Activated B cell treated with CpG ODN at 0.5 μM for 24 hours (primary cell): ENCODE measurements around the gene SEC23IP. TPM values are rescaled to one million over a fixed set of nuclear protein-coding genes. Genes with fewer than 3 reads are reported as not detected.
A peak's percentile ranks its signal among the peaks of the same experiment; 100 is the strongest.
"Not testable (repeated sequence)": the region's sequence is repeated elsewhere in the genome, so short reads cannot be mapped to it uniquely, and the experiment has no call there.

Experiments
- ATAC-seq: fragments of 200-7000 bp; cut with Tn5 transposase; one replicate; pipeline ENCODE4 v1.10.0; 2021; ENCODE audit warnings: low read depth, mild to moderate bottlenecking, moderate library complexity
- CTCF ChIA-PET: fragments of 350-600 bp; sonication (Branson Sonifier 250); formaldehyde crosslinking; loops from one replicate; lab custom pipeline; 2021; ENCODE audit warnings: antibody characterized with exemption; lab: Charles Lee
- POLR2A ChIA-PET: fragments of 350-600 bp; sonication (Branson Sonifier 250); formaldehyde crosslinking; loops from one replicate; lab custom pipeline; 2021; ENCODE audit warnings: antibody characterized with exemption; lab: Charles Lee
- DNase-seq: peaks from one replicate; pipeline ENCODE4 v3.0.0; 2022
- H3K27ac Mint-ChIP-seq: one replicate; pipeline ENCODE4 v1.8.0; 2020; ENCODE audit warnings: mixed read lengths
- H3K27me3 Mint-ChIP-seq: one replicate; pipeline ENCODE4 v1.8.0; 2021; ENCODE audit warnings: mixed read lengths
- H3K36me3 Mint-ChIP-seq: one replicate; pipeline ENCODE4 v1.8.0; 2021; ENCODE audit warnings: low read depth, mixed read lengths
- H3K4me1 Mint-ChIP-seq: one replicate; pipeline ENCODE4 v1.8.0; 2021; ENCODE audit warnings: mixed read lengths
- H3K4me3 Mint-ChIP-seq: one replicate; pipeline ENCODE4 v1.8.0; 2020; ENCODE audit warnings: mild to moderate bottlenecking, mixed read lengths
- H3K9me3 Mint-ChIP-seq: one replicate; pipeline ENCODE4 v1.8.0; 2020; ENCODE audit warnings: mixed read lengths
- intact Hi-C: fragments of 100-400 bp; cut with micrococcal nuclease; formaldehyde crosslinking; loops from one replicate; pipeline ENCODE4 v1.15.1; 2024
- total RNA-seq: library from RNA; stranded (reverse); gene quantifications from 2 replicates; pipeline ENCODE4 v1.2.3, GENCODE V29; 2022
- TF ChIP-seq, protein P1 (sequence below): fragments of 200-600 bp; IDR thresholded peaks from one replicate; pipeline ENCODE4 v1.8.0; 2022; ENCODE audit warnings: antibody characterized with exemption, mild to moderate bottlenecking

Gene SEC23IP
- total RNA-seq, 1 donor from 2014 or later = 79.9 TPM

DNA sequence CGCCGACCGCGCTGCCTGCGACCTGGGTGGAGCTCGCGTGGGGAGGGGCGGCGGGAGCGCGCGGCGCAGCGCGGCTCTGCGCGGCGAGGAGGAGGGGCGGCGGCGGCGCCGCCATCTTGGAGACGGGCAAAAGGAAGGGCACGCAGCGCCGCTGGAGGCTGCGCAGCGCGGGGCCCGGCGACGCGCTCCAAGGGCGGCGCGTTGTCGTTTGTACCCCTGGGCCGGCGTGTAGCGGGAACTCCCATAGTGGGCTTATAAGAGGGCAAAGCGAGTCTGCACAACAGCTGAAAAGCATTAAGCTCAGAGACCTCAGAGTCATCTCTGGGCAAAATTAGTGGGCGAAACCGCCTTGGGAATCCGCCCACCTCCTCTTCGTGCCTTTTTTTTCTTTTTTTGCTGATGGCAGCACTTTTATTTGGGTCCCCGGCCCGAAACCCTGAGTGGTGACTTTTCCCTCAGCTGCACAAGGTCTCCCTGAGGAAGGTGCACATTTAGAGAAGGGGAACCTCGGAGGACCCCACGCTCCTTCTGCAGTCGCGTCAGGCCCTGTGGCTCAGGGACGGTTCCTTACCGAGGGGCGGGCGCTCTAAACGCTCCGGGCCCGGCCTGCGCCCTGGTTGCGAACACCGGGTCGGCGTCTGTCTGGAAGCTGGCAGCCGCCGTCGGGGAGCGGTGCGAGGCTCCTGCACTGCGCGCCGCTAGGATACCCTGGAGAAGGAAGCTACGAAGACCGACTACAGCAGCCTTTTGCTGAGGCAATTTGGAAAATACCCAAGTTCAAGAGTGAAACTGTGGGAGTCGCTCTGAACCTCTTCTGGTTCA lies 19.5 kb upstream of the SEC23IP start:
- peak overlapping the region; percentile 85 for H3K27ac Mint-ChIP-seq
- peak overlapping the region; percentile 88 for H3K4me3 Mint-ChIP-seq
- ChIA-PET POLR2A (interaction anchor here (0.7 to 4.3 kb wide), 17 partner anchors 9 to 979 kb away, joined by 3 to 60 read pairs (median 5); partner anchors contain the start of genes BAG3, EIF3A, SEC23IP and TIAL1), CTCF (interaction anchor here (1.3 to 3.6 kb wide), 4 partner anchors 11 to 186 kb away, joined by 5 to 9 read pairs (median 6); partner anchors contain the start of gene SEC23IP)
- H3K9me3 Mint-ChIP-seq = no peaks in the 10 kb centered on the region
- no peaks in the 10 kb centered on the region for H3K27me3 Mint-ChIP-seq
- H3K4me1 Mint-ChIP-seq = peaks cover 40% of the 10 kb centered on the region
- intact Hi-C loops = loop anchor here (1.0 to 10.0 kb wide), 7 partner anchors 14 to 1118 kb away; partner anchors contain the start of genes BAG3, CACUL1, EIF3A and SEC23IP
- ATAC-seq (peak; percentile 92), DNase-seq (peak; percentile 89)
- TF ChIP-seq, protein P1, sequence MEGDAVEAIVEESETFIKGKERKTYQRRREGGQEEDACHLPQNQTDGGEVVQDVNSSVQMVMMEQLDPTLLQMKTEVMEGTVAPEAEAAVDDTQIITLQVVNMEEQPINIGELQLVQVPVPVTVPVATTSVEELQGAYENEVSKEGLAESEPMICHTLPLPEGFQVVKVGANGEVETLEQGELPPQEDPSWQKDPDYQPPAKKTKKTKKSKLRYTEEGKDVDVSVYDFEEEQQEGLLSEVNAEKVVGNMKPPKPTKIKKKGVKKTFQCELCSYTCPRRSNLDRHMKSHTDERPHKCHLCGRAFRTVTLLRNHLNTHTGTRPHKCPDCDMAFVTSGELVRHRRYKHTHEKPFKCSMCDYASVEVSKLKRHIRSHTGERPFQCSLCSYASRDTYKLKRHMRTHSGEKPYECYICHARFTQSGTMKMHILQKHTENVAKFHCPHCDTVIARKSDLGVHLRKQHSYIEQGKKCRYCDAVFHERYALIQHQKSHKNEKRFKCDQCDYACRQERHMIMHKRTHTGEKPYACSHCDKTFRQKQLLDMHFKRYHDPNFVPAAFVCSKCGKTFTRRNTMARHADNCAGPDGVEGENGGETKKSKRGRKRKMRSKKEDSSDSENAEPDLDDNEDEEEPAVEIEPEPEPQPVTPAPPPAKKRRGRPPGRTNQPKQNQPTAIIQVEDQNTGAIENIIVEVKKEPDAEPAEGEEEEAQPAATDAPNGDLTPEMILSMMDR = no peak
- H3K36me3 Mint-ChIP-seq = peaks cover 5% of the 10 kb centered on the region

DNA sequence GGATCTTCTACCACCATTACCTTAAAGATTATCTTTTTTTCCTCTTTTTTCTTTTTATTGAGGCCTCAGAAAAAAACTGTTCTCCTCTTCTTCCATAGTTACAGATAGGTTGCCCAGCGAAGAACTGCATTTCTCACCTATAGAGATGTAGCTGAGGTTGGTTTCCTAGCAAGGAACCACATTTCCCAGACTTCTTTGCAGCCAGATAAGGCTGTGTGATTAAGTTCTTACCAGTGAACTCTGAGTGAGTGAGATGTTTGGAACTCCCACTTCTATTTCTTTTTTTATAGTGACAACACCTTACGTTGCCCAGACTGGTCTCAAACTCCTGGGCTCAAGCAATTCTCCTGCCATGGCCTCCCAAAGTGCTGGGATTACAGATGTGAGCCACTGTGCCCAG lies 14.0 kb upstream of the SEC23IP start:
- intact Hi-C loops = loop anchor here (10.0 kb wide), 1 partner anchor 794 kb away; the partner anchor contains the start of gene EIF3A
- Mint-ChIP-seq H3K9me3 (no peaks in the 10 kb centered on the region), H3K36me3 (no peaks in the 10 kb centered on the region), H3K27me3 (no peaks in the 10 kb centered on the region), H3K4me1 (peaks cover 8% of the 10 kb centered on the region), H3K4me3 (no peak overlapping the region), H3K27ac (no peak overlapping the region)
- ATAC-seq (no peak), DNase-seq (no peak)
- CTCF ChIA-PET = no interaction called here
- POLR2A ChIA-PET = no interaction called here
- TF ChIP-seq, protein P1 = no peak

DNA sequence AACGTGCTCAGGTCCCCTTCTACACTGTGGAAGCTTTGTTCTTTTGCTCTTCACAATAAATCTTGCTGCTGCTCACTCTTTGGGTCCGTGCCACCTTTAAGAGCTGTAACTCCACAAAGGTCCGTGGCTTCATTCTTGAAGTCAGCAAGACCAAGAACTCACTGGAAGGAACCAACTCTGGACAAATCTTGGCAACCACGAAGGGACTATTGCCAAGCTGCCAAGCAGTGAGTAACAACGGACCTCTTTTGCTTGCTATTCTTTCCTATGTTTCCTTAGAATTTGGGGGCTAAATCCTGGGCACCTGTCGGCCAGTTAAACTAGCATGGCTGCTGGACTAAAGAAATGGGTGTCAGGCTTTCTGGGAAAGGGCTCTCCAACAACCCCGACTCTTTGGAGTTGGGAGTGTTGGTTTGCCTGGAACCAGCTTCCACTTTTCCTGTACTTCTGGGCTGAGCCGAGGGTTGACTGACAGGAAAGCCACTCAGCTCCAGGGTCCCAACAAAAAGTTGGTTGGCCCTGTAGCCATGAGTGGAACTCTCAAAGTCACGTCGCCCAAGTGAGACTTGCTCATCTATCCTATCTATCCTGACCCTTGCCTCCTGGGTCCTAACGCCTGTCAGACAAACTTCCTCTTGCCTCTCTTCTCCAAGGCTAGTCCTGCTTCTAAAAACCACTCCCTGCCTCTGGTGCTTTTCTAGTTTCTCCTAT lies 8.5 kb upstream of the SEC23IP start:
- H3K9me3 Mint-ChIP-seq, POLR2A ChIA-PET: not testable (repeated sequence)

DNA sequence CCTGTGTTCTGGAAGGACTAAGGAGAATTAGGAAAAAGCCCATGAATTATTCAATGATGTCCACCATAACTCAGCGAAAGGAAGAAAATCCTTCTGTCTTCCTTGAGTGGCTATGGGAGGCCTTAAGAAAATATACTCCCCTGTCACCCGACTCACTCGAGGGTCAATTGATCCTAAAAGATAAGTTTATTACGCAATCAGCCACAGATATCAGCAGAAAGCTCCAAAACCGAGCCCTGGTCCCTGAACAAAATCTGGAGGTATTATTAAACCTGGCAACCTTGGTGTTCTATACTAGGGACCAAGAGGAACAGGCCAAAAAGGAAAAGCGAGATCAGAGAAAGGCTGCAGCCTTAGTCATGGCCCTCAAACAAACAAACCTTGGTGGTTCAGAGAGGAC lies 6.5 kb upstream of the SEC23IP start:
- POLR2A ChIA-PET, H3K4me3 Mint-ChIP-seq, DNase-seq, H3K36me3 Mint-ChIP-seq, H3K9me3 Mint-ChIP-seq, CTCF ChIA-PET, ATAC-seq, H3K27ac Mint-ChIP-seq, H3K27me3 Mint-ChIP-seq, intact Hi-C loops, H3K4me1 Mint-ChIP-seq: not testable (repeated sequence)

More for the DNA sequence above, 8.5 kb upstream of the SEC23IP start:
- H3K36me3 Mint-ChIP-seq, CTCF ChIA-PET, DNase-seq, H3K27me3 Mint-ChIP-seq, intact Hi-C loops, ATAC-seq, H3K4me3 Mint-ChIP-seq, H3K4me1 Mint-ChIP-seq, H3K27ac Mint-ChIP-seq: not testable (repeated sequence)

DNA sequence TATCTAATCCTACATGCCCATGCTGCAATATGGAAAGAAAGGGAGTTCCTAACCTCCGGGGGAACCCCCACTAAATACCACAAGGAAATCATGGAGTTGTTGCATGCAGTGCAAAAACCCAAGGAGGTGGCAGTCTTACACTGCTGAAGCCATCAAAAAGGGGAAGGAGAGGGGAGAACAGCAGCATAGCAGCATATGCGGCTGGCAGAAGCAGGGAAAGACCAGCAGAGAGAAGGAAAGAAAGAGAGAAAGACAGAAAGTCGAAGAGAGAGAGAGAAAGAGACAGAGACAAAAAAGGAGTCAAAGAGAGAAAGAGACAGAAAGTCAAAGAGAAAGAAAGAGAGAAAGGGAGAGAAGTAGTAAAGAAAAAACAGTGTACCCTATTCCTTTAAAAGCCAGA lies 3.8 kb upstream of the SEC23IP start:
- intact Hi-C loops, POLR2A ChIA-PET, H3K4me3 Mint-ChIP-seq, DNase-seq, H3K27me3 Mint-ChIP-seq, CTCF ChIA-PET, H3K27ac Mint-ChIP-seq, H3K9me3 Mint-ChIP-seq, ATAC-seq, H3K36me3 Mint-ChIP-seq: not testable (repeated sequence)
- peaks cover 10% of the 10 kb centered on the region for H3K4me1 Mint-ChIP-seq

- H3K27me3 Mint-ChIP-seq, H3K9me3 Mint-ChIP-seq, CTCF ChIA-PET, H3K36me3 Mint-ChIP-seq, intact Hi-C loops, ATAC-seq, H3K4me3 Mint-ChIP-seq, DNase-seq, POLR2A ChIA-PET, H3K27ac Mint-ChIP-seq: not testable (repeated sequence)
- peaks cover 15% of the 10 kb centered on the region for H3K4me1 Mint-ChIP-seq
Observed at GRCh38 chr10:119889201-119889600, 3.3 kb upstream of the SEC23IP start.

DNA sequence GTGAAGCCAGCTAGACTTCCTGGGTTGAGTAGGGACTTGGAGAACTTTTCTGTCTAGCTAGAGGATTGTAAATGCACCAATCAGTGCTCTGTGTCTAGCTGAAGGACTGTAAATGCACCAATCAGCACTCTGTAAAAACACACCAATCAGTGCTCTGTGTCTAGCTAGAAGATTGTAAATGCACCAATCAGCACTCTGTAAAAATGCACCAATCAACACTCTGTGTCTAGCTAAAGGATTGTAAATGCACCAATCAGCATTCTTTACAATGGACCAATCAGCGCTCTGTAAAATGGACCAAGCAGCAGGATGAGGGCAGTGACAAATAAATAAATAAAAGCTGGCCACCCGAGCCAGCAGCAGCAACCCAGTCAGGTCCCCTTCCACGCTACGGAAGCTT lies 2.2 kb upstream of the SEC23IP start:
- intact Hi-C loops = loop anchor here (5.0 kb wide), 1 partner anchor 1548 kb away; the partner anchor contains the start of gene FAM204A
- not testable (repeated sequence) for H3K27me3 Mint-ChIP-seq, H3K36me3 Mint-ChIP-seq

GRCh38 chr10:119891849-119892187 lies 712 bp upstream of the SEC23IP start:
- H3K9me3 Mint-ChIP-seq, ATAC-seq, H3K27me3 Mint-ChIP-seq, DNase-seq, H3K27ac Mint-ChIP-seq: not testable (repeated sequence)
- Mint-ChIP-seq H3K4me3 (peak overlapping the region; percentile 94), H3K36me3 (peaks cover 22% of the 10 kb centered on the region), H3K4me1 (peaks cover 36% of the 10 kb centered on the region)
- intact Hi-C loops = loop anchor here (1.0 to 5.0 kb wide), 4 partner anchors 19 to 1550 kb away; partner anchors contain the start of gene FAM204A
- ChIA-PET POLR2A (interaction anchor here (0.6 to 4.2 kb wide), 10 partner anchors 10 to 788 kb away, joined by 3 to 60 read pairs (median 4); partner anchors contain the start of genes BAG3, DENND10 and MCMBP), CTCF (interaction anchor here (1.2 to 1.4 kb wide), 2 partner anchors 19 to 141 kb away, joined by 5 to 6 read pairs; partner anchors contain the start of gene MCMBP)

More for the DNA sequence above, 2.2 kb upstream of the SEC23IP start:
- peaks cover 25% of the 10 kb centered on the region for H3K4me1 Mint-ChIP-seq
- H3K9me3 Mint-ChIP-seq, DNase-seq, CTCF ChIA-PET, ATAC-seq, H3K4me3 Mint-ChIP-seq, H3K27ac Mint-ChIP-seq: not testable (repeated sequence)
- POLR2A ChIA-PET = interaction anchor here (4.2 kb wide), 1 partner anchor 18 kb away, joined by 60 read pairs; the partner anchor contains the start of gene MCMBP
